HG02870 (cell line): ENCODE data around the gene MBD3L4.
"Not testable (repeated sequence)": the region's sequence is repeated elsewhere in the genome, so short reads cannot be mapped to it uniquely, and the experiment has no call there.

Experiments
- ATAC-seq: cut with Tn5 transposase; IDR thresholded peaks from one replicate; pipeline ENCODE4 v1.9.1; 2021; ENCODE audit warnings: mild to moderate bottlenecking, moderate library complexity; ENCODE audit not compliant: unreplicated experiment

The MBD3L4 gene

DNA sequence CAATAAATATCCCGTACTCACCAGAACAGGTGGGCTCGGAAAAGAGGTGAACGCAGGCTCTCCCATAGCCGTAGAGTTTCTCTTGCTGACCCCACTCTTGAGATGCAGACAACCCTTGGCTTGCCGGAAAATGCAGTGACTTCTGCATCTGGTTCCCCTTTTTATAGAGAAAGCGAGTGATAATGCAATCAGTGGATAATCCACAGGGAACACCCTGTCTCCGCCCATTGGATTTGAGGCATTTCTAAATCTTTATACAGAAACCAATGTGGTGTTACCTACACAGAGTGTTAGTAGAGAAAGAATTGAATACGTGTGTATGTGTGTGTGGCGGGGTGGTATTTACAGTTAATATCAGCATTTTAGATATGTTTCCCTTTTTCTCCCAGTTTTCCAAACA lies at the start of gene MBD3L4:
Gene MBD3L4, minus strand, starts transcription at position 101 of the 400 bp plus-strand sequence. Its CDS starts 35 bp downstream, at position 66.
- ATAC-seq: not testable (repeated sequence)

DNA sequence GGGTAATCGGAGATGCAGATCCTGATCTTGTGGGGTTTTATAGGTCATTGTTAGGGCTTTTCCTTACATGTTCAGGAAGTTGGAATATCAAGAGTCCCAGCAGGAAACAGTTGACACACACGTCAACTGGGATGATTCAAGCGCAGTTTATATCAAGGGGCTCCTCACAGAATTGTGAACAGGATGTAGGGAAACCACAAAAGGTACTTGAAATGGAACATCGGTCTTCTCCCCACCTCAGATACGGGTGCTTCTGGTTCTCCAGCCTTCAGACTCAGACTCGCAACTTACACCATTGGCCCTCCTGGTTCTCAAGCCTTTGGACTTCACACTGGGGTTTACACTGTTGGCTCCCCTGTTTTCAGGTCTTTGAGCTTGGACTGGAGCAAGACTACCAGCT lies 49.0 kb upstream of the MBD3L4 start:
- ATAC-seq: no peak

DNA sequence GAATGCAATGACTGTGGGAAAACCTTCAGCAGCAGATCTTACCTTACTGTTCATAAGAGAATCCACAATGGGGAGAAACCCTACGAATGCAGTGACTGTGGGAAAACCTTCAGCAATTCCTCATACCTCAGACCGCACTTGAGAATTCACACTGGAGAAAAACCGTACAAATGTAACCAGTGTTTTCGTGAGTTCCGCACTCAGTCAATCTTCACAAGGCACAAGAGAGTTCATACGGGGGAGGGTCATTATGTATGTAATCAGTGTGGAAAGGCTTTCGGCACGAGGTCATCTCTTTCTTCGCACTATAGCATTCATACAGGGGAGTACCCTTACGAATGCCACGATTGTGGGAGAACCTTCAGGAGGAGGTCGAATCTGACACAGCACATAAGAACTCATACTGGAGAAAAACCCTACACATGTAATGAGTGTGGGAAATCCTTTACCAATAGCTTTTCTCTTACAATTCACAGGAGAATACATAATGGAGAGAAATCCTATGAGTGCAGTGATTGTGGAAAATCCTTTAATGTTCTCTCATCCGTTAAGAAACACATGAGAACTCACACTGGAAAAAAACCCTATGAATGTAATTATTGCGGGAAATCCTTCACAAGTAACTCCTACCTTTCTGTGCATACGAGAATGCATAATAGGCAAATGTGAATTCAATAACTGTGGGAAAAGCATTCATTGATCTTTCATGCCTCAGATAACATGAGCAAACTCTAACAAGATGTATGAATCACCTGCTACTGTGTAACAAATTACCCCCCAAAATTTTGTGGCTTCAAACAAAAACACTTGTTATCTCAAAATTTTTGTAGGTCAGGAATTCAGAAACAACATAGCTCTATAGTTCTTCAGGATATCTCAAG lies 43.3 kb upstream of the MBD3L4 start:
- ATAC-seq: no peak

DNA sequence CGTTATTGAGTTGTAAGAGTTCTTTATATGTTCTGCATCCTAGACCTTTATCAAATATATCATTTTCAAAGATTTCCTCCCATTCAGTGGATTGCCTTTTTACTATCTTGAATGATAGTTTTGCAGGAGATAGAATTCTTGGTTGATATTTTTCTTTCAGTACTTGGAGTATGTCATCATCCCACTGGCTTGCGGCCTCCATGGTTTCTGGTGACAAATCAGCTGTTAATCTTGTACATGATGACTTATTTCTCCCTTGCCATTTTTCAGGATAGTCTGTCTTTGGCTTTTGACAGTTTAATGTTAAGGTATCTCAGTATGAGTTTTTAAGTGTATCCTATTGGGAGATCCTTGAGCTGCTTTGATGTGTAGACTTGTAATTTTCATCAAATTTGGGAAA lies 38.0 kb upstream of the MBD3L4 start:
- no peak for ATAC-seq

DNA sequence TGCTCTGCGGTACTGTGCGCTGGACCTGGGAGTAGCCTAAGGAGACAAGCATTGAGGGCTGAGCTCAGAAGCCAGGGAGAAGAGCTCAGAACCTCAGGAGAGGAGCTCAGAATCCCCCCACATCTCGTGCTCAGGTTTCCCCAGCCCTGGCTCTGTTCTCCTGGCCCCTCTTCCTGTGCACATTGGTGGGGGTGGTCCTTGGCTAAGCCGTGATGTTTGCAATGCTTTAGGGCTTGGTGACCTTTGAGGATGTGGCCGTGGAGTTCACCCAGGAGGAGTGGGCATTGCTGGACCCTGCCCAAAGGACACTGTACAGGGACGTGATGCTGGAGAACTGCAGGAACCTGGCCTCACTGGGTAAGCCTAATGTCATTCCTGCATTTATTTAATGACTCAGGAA lies 36.2 kb upstream of the MBD3L4 start:
- no peak for ATAC-seq

DNA sequence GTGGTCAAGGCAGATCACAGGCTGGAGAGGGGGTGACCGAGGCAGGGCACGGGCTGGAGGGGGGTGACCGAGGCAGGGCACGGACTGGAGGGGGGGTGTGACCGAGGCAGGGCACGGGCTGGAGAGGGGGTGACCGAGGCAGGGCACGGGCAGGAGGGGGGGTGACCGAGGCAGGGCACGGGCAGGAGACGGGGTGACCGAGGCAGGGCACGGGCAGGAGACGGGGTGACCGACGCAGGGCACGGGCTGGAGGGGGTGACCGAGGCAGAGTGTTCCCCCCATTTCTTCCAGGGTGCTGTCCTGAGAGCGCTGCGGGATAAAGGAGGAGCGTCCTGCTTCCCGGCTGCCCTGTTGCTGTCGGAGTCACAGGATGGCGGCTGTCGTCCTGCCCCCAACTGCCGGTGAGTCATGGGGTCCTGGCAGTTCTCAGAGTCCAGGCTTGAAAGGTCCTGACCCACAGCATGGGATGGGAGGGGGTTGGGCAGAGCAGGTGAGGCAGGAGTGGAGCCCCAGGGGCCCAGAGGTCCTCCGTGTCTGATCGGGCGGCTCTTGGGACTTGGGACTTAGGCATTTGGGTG lies 34.8 kb upstream of the MBD3L4 start:
- ATAC-seq: no peak

DNA sequence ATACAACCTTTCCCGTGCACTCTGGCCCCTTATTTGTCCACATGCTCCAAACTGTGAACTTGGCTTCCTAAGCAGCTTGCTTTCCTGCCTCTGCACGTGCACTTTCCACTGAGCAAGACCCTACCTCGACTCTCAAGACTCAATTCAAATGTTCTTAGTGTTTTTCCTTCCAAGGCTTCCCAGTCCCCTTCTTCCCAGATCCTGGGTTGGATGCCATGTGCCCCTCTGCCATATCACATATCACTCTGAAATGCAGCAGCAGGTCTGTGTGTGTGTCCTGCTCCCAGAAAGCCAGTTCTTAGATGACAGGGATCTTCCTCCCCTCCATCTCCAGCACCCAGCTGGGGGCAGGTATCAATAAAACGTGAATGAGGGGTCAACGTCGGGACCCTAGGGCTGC lies 32.6 kb upstream of the MBD3L4 start:
- ATAC-seq: no peak

DNA sequence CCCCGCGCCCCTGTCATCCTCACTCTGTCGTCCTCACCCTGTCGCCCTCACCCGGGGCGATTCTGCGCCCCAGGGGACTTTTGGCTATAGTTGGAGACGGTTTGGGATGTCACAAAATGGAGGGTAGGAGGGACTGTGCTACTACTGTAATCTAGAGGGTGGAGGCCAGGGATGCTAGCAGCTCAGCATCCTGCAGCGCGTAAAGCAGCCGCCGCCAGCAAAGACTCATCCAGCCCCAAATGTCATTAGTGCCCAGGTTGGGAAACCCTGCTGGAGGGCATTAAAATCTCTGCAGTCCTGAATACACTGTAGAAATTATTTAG lies 29.9 kb upstream of the MBD3L4 start:
- ATAC-seq: no peak

DNA sequence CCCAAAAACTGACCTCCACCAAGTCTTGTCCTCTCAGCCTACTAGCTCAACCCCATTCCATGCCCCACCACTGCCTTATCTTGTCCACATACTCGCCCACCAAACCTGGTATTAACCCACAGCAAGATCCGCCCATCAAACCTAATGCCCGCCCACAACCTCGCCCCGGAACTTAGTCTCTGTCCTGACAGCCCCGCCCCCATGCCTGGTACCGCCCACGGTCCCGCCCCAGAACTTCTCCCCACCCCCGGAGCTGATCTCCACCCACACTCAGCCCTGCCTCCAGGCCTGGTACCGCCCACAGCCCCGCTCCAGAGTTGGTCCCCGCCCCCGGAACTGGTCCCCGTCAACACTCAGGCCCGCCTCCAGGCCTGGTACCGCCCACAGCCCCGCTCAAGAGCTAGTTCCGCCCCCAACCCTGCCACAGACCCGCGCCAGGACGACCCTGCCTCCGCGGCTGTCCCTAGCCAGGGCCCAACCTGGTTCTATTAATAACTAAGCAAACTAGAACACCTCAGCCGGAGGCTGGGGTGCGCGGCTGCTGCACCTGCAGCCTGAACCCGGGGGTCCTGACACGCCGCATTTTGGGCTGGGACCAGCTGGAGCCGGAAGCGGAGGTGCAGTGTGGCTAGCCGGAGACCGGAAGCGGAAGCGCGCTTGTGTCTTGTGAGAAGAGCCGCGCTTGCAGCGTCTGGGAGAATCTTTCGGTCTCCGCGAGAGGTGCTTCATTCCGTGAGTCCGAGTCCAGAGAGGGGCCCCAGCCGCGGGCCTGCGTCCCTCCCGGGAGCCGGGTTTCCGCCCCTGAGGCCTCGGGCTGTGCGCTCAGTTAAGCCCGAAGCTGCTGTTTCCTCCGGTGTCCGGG lies 29.3 kb upstream of the MBD3L4 start, which contains the start of gene ZNF557:
Gene ZNF557, plus strand, starts transcription at position 662 of the 862 bp plus-strand sequence. CDS start 5,372 bp downstream, outside the sequence.
- peak; percentile 87 for ATAC-seq

DNA sequence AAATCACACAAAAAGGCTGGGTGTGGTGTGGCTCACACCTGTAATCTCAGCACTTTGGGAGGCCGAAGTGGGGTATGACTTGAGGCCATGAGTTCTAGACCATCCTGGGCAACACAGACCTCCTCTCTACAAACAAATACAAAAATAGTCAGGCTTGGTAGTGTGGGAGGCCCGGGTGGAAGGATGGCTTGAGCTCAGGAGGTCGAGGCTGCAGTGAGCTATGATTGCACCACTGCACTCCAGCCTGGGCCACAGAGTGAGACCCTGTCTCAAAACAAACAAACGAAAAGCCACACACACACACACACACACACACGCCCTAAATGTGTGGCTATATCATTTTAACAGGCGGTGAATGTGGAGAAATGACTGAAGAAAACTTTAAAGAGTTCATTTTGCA lies 28.6 kb upstream of the MBD3L4 start:
- no peak for ATAC-seq

DNA sequence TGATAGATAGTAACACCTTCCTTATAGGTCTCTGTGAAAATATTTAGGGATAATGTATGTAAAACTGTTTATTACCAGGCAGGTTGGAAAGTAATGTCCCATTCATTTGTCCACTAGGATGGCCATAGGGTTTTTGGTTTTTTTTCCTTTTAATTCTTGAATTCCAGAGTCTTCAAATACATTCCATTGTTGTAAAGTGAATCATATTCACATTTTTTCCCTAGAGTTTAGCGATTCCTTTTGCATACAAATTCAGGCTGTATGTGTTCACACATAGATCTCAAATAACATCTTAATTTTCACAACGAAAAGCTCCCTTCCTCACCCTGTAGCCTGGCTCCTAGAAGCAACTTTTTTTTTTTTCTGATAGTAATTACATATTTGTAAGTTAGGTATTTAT lies 27.7 kb upstream of the MBD3L4 start:
- no peak for ATAC-seq

DNA sequence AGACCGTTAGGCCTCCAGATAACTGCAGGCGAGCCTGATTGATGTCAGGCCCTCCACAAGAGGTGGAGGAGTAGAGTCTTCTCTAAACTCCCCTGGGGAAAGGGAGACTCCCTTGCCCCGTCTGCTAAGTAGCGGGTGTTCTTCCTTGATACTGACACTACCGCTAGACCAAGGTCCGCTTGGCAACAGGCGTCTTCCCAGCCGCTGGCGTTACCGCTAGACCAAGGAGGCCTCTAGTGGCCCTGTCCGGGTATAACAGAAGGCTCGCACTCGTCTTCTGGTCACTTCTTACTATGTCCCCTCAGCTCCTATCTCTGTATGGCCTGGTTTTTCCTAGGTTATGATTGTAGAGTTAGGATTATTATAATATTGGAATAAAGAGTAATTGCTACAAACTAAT lies 27.1 kb upstream of the MBD3L4 start:
- not testable (repeated sequence) for ATAC-seq

DNA sequence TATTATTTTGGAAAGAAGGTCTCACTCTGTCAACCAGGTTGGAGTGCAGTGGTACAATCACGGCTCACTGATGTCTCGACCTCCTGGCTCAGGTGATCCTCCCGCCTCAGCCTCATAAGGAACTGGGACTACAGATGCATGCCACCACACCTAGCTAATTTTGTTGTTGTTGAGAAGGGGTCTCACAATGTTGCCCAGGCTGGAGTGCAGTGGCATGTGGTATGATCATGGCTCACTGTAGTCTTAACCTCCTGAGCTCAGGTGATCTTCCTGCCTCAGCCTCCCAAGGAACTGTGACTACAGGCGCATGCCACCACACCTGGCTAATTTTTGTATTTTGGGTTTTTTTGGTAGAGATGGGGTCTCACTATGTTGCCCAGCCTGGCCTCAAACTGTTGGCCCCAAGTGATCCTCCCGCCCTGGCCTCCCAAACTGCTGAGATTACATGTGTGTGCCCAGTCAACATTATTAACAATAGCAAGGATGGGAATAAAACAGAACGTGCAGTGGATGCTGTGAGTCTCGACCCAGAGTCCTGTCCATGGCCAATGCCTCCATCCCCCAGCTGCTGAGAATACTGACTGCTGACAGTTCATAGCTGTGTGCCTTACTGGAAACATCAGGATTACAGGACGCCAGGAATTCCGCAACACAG lies 23.9 kb upstream of the MBD3L4 start:
- ATAC-seq: no peak

DNA sequence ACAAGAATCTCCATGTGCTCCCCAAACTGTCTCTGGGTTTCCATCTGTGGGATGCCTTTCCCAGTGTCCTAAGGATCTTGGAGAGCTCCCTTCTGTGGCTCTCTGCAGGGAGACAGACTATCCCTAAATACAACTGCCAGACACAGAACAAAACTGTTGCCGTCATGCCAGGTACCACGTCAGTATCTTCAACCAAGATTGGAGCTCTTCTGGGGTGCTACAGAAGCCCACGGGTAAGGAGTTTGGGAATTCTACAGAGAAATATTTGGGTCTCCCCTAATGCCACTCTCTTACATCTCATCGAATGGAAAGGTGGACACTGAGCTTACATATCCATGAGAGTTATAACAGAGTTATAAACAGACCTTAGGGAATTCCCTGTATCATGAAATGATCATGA lies 23.4 kb upstream of the MBD3L4 start:
- ATAC-seq: no peak

DNA sequence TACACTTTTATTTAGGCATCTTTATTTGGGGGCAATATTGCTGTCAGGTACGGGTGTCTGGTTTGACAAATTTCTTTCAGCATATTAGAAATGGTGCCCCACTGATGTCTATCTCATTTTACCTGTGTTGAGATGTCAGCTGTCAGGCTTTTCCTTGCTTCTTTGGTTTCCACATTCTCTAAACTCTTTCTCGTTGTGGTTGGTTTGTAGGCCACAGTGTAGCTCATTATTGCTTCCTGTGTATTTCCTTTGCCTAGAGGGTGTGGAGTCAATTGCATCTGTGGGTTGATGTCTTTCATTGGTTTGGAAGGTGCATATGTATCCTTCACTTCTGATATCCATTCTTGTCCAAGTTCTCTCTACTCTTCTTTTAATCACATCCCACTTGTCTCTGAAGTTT lies 20.0 kb upstream of the MBD3L4 start:
- not testable (repeated sequence) for ATAC-seq

DNA sequence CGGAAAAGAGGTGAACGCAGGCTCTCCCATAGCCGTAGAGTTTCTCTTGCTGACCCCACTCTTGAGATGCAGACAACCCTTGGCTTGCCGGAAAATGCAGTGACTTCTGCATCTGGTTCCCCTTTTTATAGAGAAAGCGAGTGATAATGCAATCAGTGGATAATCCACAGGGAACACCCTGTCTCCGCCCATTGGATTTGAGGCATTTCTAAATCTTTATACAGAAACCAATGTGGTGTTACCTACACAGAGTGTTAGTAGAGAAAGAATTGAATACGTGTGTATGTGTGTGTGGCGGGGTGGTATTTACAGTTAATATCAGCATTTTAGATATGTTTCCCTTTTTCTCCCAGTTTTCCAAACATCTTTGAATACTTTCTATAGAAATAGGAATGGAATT lies 18.6 kb upstream of the MBD3L4 start, which contains the start of gene MBD3L3:
Gene MBD3L3, minus strand, starts transcription at position 101 of the 400 bp plus-strand sequence. Its CDS starts 71 bp downstream, at position 30.
- ATAC-seq: not testable (repeated sequence)

DNA sequence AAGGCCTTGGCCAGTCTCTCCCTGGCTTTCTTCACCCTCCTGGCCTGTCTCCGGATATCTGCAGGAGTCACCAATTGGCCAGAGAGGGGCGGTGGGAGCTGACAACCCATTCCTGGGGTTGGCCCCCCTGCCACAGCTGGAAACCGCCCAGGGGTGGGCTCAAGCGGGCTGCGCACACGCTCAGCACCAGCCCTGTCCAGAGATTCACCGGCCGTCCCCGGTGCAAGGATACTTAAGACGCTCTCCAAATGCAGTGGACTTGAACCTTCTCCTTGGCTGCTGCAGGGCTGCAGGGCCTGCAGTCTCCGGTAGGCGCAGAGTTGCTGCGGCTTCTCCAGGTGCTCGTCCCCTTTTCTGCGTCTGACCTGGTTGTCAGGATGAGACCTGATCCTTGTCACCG lies 16.4 kb upstream of the MBD3L4 start:
- not testable (repeated sequence) for ATAC-seq

DNA sequence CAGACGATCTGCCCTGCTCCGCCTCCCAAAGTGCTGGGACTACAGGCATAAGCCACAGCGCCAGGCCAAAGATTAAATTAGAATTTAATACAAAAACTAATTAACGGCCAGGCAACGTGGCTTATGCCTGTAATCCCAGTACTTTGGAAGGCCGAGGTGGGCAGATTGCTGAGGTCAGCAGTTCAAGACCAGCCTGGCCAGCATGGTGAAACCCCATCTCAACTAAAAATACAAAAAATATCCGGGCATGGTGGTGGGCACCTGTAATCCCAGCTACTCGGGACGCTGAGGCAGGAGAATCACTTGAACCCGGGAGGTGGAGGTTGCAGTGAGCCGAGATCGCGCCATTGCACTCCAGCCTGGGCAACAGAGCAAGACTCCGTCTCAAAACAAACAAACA lies 15.7 kb upstream of the MBD3L4 start:
- ATAC-seq: not testable (repeated sequence)

DNA sequence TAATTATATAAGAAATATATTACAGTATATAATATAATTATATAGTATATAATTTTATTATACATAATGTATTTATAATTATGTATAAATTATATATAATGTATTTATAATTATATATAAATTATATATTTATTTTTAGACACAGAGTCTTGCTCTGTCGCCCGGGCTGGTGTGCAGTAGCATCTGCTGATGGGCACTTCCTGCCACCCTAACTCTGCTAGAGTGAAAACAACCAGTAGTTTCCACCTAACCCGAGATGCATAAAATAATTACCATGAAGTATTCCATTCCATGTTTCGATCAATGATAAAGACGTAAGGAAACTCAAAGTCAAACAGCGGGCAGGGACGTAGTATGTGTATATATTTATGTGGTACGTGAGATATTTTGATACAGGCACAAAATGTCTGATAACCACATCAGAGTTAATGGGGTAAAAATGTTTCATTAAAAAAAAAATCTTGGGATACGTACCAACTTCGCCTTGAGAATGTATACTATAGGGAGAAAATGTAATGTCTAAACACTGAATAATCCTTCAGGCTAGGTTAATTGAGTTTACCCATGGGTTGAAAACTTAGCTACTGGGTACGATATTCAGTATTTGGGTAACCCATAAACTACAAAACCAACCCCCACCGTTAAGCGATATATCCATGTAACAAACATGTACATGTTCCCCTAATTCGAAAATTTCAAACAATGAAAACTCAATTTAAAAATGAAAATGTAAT lies 14.8 kb upstream of the MBD3L4 start:
- not testable (repeated sequence) for ATAC-seq

DNA sequence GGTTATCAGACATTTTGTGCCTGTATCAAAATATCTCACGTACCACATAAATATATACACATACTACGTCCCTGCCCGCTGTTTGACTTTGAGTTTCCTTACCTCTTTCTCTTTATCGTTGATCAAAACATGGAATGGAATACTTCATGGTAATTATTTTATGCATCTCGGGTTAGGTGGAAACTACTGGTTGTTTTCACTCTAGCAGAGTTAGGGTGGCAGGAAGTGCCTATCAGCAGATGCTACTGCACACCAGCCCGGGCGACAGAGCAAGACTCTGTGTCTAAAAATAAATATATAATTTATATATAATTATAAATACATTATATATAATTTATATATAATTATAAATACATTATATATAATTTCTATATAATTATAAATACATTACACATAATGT lies 12.9 kb upstream of the MBD3L4 start:
- not testable (repeated sequence) for ATAC-seq
